K562 (cell line): ENCODE results near the gene C1QBP. TPM values are rescaled to one million over a fixed set of nuclear protein-coding genes. Genes with fewer than 3 reads are reported as not detected.

Experiments used
- CCNT2 ChIP-seq: IDR thresholded peaks from 2 replicates; pipeline ENCODE4 v1.6.1; 2011; ENCODE audit warnings: borderline replicate concordance, low read depth, mild to moderate bottlenecking, moderate library complexity, mixed read lengths, low read length; ENCODE audit not compliant: insufficient read length; ENCODE audit errors: extremely low read depth
- ELF1 ChIP-seq: fragments of 200-800 bp; sonication (Bioruptor generic); IDR thresholded peaks from 2 replicates; pipeline ENCODE4 v1.6.1; 2016; ENCODE audit warnings: missing genetic modification characterization, missing compliant biosample characterization
- ETV1 ChIP-seq: fragments of 450-650 bp; conservative IDR thresholded peaks from 2 replicates; pipeline ENCODE4 v1.6.1; 2016; ENCODE audit warnings: missing genetic modification characterization, control low read depth, low read depth, missing compliant biosample characterization
- HSF4 ChIP-seq: fragments of 250-450 bp; sonication (Bioruptor Pico); IDR thresholded peaks from 2 replicates; pipeline ENCODE4 v2.1.2; 2022; ENCODE audit warnings: mild to moderate bottlenecking, moderate library complexity, borderline replicate concordance
- KAT7 ChIP-seq: sonication (generic); formaldehyde crosslinking; IDR thresholded peaks from 2 replicates; pipeline ENCODE4 v1.8.0; 2022; ENCODE audit warnings: missing genetic modification reagents, mild to moderate bottlenecking, borderline replicate concordance
- LCOR ChIP-seq: sonication (generic); formaldehyde crosslinking; IDR thresholded peaks from 2 replicates; pipeline ENCODE4 v1.8.0; 2022; ENCODE audit warnings: mild to moderate bottlenecking, missing genetic modification reagents
- POLR2A ChIP-seq: fragments of 450-650 bp; conservative IDR thresholded peaks from 2 replicates; pipeline ENCODE4 v1.6.1; 2016
- PTTG1 ChIP-seq: fragments of 450-650 bp; IDR thresholded peaks from 2 replicates; pipeline ENCODE4 v1.6.1; 2016; ENCODE audit warnings: low read depth, mild to moderate bottlenecking, missing genetic modification characterization, missing compliant biosample characterization
- RBFOX2 ChIP-seq: fragments of 200-400 bp; formaldehyde crosslinking; IDR thresholded peaks from 2 replicates; pipeline ENCODE4 v1.6.1; 2017; ENCODE audit warnings: low read depth, mild to moderate bottlenecking, low read length, moderate library complexity
- SETDB1 ChIP-seq: IDR thresholded peaks from one replicate; pipeline ENCODE4 v1.6.1; 2012; ENCODE audit warnings: low read length, control low read depth, inconsistent platforms
- SIN3B ChIP-seq: fragments of 450-650 bp; IDR thresholded peaks from 2 replicates; pipeline ENCODE4 v1.6.1; 2017; ENCODE audit warnings: low read depth, mild to moderate bottlenecking, moderate library complexity
- TAF1 ChIP-seq: IDR thresholded peaks from 2 replicates; pipeline ENCODE4 v1.6.1; 2011; ENCODE audit warnings: mild to moderate bottlenecking, low read length, moderate library complexity; ENCODE audit not compliant: insufficient read depth, control insufficient read depth, severe bottlenecking; ENCODE audit errors: extremely low read depth
- ZSCAN29 ChIP-seq: fragments of 450-650 bp; IDR thresholded peaks from 2 replicates; pipeline ENCODE4 v1.6.1; 2017
- polyA plus RNA-seq, 8 experiments: library from polyadenylated mRNA; depleted of rRNA in 4 of 8; stranded (reverse) in 5 of 8; unstranded in 3 of 8; fragments of >200 nt; fragmentation: Nextera tagmentation in 2 of 8; fragmentation: Illumina TruSeq in 1 of 8; extraction: Ambion mirVana in 2 of 8; extraction: Trizol in 1 of 8; gene quantifications; 2 replicates each; pipeline versions ENCODE4 v1.2.1 to v1.2.3, GENCODE V29; 2011 to 2014; ENCODE audit warnings: inconsistent platforms in 1 of 8, missing spikeins in 1 of 8
- total RNA-seq, 7 experiments: library from RNA; depleted of rRNA in 6 of 7; stranded (reverse); fragments of >200 nt in 6 of 7; fragmentation: Illumina TruSeq in 2 of 7; extraction: Trizol in 2 of 7; gene quantifications; 2 replicates each; pipeline versions ENCODE4 v1.2.1 to v1.2.3, GENCODE V29; 2011 to 2021; ENCODE audit warnings: low replicate concordance in 1 of 7
- TF ChIP-seq, protein P1 (sequence below): fragments of 450-650 bp; formaldehyde crosslinking; IDR thresholded peaks from 2 replicates; pipeline ENCODE4 v1.4.0; 2020; ENCODE audit warnings: mild to moderate bottlenecking
- TF ChIP-seq, protein P2 (sequence below): fragments of 450-650 bp; IDR thresholded peaks from 2 replicates; pipeline ENCODE4 v1.6.1; 2017; ENCODE audit warnings: antibody characterized with exemption, mild to moderate bottlenecking
- TF ChIP-seq, protein P3 (sequence below): sonication (generic); formaldehyde crosslinking; IDR thresholded peaks from 2 replicates; pipeline ENCODE4 v1.8.0; 2022; ENCODE audit warnings: mild to moderate bottlenecking, missing genetic modification reagents

The C1QBP gene
- total and polyA plus RNA-seq, 9 of the 15 experiments (the other 6 are each of a cell fraction or from before 2014, with no cell fraction given): 90.7 to 665 (median 414) TPM

DNA sequence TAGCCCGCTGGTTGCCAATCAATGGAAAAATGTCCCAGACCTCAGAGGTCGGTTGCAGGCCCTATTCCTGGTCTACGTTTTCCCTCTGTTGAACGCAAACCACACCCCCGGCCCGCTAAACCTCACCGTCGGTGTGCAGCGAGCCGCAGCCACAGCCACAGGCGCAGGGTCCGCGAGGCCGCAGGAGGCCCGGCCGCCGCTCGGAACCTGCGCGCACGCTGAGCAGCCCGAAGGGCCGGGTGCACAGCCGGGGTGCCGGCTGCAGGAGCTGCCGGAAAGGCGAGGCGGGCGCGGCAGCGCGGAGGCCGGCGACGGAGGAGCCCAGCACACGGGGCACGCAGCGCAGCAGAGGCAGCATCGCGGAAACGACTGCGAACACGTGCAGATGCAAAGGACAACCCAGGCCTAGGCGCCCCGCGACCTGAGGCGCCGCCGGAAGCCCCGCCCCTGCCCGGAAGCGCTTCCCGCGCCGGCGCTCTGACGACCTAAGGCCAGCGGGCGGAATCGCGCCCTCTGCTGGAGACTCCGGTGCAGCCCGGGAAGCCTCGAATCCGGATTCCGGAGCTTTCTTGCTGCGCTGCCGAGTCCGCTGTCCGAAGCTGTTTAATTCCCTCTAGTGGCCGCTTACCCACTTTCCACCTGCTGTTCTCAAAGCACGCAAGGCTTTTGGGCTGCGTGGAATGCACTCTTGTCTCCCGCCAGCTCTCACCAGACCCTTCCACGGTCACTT is at the start of gene C1QBP (continued):
- TF ChIP-seq, protein P1, sequence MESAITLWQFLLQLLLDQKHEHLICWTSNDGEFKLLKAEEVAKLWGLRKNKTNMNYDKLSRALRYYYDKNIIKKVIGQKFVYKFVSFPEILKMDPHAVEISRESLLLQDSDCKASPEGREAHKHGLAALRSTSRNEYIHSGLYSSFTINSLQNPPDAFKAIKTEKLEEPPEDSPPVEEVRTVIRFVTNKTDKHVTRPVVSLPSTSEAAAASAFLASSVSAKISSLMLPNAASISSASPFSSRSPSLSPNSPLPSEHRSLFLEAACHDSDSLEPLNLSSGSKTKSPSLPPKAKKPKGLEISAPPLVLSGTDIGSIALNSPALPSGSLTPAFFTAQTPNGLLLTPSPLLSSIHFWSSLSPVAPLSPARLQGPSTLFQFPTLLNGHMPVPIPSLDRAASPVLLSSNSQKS (CRISPR knock-in tag): no peak
- TF ChIP-seq TAF1 (peak; percentile 40), ELF1 (peak; percentile 82), SETDB1 (no peak), ZSCAN29 (peak; percentile 93), HSF4 (CRISPR knock-in tag) (no peak), KAT7 (CRISPR knock-in tag) (peak; percentile 71; the same call in 1 of the 2 replicates), RBFOX2 (peak; percentile 92), POLR2A (peak; percentile 67; the same call in 1 of the 2 replicates), ETV1 (tag) (peak; percentile 82), SIN3B (peak; percentile 80), CCNT2 (peak; percentile 49), PTTG1 (tag) (no peak), LCOR (CRISPR knock-in tag) (0 out of 2 replicates have a peak, but pooled peaks have one; percentile 75)
- TF ChIP-seq, protein P2, sequence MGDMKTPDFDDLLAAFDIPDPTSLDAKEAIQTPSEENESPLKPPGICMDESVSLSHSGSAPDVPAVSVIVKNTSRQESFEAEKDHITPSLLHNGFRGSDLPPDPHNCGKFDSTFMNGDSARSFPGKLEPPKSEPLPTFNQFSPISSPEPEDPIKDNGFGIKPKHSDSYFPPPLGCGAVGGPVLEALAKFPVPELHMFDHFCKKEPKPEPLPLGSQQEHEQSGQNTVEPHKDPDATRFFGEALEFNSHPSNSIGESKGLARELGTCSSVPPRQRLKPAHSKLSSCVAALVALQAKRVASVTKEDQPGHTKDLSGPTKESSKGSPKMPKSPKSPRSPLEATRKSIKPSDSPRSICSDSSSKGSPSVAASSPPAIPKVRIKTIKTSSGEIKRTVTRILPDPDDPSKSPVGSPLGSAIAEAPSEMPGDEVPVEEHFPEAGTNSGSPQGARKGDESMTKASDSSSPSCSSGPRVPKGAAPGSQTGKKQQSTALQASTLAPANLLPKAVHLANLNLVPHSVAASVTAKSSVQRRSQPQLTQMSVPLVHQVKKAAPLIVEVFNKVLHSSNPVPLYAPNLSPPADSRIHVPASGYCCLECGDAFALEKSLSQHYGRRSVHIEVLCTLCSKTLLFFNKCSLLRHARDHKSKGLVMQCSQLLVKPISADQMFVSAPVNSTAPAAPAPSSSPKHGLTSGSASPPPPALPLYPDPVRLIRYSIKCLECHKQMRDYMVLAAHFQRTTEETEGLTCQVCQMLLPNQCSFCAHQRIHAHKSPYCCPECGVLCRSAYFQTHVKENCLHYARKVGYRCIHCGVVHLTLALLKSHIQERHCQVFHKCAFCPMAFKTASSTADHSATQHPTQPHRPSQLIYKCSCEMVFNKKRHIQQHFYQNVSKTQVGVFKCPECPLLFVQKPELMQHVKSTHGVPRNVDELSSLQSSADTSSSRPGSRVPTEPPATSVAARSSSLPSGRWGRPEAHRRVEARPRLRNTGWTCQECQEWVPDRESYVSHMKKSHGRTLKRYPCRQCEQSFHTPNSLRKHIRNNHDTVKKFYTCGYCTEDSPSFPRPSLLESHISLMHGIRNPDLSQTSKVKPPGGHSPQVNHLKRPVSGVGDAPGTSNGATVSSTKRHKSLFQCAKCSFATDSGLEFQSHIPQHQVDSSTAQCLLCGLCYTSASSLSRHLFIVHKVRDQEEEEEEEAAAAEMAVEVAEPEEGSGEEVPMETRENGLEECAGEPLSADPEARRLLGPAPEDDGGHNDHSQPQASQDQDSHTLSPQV: peak; percentile 62; the same call in 1 of the 2 replicates
- TF ChIP-seq, protein P3, sequence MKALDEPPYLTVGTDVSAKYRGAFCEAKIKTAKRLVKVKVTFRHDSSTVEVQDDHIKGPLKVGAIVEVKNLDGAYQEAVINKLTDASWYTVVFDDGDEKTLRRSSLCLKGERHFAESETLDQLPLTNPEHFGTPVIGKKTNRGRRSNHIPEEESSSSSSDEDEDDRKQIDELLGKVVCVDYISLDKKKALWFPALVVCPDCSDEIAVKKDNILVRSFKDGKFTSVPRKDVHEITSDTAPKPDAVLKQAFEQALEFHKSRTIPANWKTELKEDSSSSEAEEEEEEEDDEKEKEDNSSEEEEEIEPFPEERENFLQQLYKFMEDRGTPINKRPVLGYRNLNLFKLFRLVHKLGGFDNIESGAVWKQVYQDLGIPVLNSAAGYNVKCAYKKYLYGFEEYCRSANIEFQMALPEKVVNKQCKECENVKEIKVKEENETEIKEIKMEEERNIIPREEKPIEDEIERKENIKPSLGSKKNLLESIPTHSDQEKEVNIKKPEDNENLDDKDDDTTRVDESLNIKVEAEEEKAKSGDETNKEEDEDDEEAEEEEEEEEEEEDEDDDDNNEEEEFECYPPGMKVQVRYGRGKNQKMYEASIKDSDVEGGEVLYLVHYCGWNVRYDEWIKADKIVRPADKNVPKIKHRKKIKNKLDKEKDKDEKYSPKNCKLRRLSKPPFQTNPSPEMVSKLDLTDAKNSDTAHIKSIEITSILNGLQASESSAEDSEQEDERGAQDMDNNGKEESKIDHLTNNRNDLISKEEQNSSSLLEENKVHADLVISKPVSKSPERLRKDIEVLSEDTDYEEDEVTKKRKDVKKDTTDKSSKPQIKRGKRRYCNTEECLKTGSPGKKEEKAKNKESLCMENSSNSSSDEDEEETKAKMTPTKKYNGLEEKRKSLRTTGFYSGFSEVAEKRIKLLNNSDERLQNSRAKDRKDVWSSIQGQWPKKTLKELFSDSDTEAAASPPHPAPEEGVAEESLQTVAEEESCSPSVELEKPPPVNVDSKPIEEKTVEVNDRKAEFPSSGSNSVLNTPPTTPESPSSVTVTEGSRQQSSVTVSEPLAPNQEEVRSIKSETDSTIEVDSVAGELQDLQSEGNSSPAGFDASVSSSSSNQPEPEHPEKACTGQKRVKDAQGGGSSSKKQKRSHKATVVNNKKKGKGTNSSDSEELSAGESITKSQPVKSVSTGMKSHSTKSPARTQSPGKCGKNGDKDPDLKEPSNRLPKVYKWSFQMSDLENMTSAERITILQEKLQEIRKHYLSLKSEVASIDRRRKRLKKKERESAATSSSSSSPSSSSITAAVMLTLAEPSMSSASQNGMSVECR (CRISPR knock-in tag): peak; percentile 87
